ENCODE results near the gene DUSP23.

DNA sequence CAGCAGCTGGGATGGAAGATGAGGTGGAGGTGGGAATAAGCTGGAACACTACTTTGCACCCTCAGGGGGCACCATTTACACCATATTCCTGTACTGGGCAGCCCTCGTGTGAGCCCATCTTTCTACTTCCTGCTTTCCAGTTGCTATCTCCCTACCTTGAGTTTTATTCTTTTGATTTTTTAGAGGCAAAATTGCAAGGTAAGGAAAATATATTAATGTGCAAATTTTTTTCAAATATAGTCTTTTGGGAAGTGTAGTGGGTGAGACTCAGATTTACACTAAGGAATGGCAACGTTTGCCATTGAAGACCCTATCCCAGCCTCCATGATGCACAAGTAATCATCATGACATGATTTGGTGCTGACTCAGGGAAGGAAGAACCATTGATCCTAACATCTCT, 31.1 kb upstream of the DUSP23 start:
- TF ChIP-seq POLR2A (IDR thresholded peaks at IDR 0.05; ENCODE audit: low read length) (no peak), GATA1 (IDR thresholded peaks at IDR 0.05; ENCODE audit: low read depth, low read length) (no peak)

Data from erythroblast (primary cell).